Loucy (cell line): Measurements from ENCODE around the gene ARIH2.
A peak's percentile ranks its signal among the peaks of the same experiment; 100 is the strongest.

Source experiments
- H2AFZ ChIP-seq: fragments of 200-600 bp; sonication (generic); 2 replicates; pipeline ENCODE4 v1.6.0; 2016; ENCODE audit warnings: antibody characterized with exemption, mild to moderate bottlenecking, low read length, moderate library complexity
- H3F3A ChIP-seq: fragments of 200-600 bp; 2 replicates; pipeline ENCODE4 v1.6.0; 2016; ENCODE audit warnings: antibody characterized with exemption, low read depth, mild to moderate bottlenecking
- H3K27me3 ChIP-seq: fragments of 200-600 bp; sonication (generic); 2 replicates; pipeline ENCODE4 v1.6.1; 2014; ENCODE audit warnings: low read length, mild to moderate bottlenecking; ENCODE audit not compliant: insufficient read depth, poor library complexity, severe bottlenecking
- H3K36me3 ChIP-seq: fragments of 200-600 bp; sonication (generic); 2 replicates; pipeline ENCODE4 v1.6.1; 2016; ENCODE audit warnings: low read length; ENCODE audit not compliant: insufficient read depth
- H3K4me1 ChIP-seq: fragments of 200-600 bp; sonication (generic); 2 replicates; pipeline ENCODE4 v1.5.1; 2014; ENCODE audit warnings: low read length, mild to moderate bottlenecking; ENCODE audit not compliant: insufficient read depth, poor library complexity, severe bottlenecking
- H3K4me2 ChIP-seq: fragments of 200-600 bp; sonication (generic); 2 replicates; pipeline ENCODE4 v1.6.0; 2014; ENCODE audit warnings: antibody characterized with exemption, low read length, low read depth, mild to moderate bottlenecking; ENCODE audit not compliant: poor library complexity, severe bottlenecking
- H3K4me3 ChIP-seq: fragments of 200-600 bp; sonication (generic); 2 replicates; pipeline ENCODE4 v1.5.1; 2014; ENCODE audit warnings: low read length, mild to moderate bottlenecking, mixed read lengths; ENCODE audit not compliant: poor library complexity, severe bottlenecking
- H3K79me2 ChIP-seq: fragments of 200-600 bp; sonication (generic); 2 replicates; pipeline ENCODE4 v1.6.1; 2014; ENCODE audit warnings: low read length; ENCODE audit not compliant: insufficient read depth
- H3K9ac ChIP-seq: fragments of 200-600 bp; sonication (generic); 2 replicates; pipeline ENCODE4 v1.6.0; 2014; ENCODE audit warnings: mild to moderate bottlenecking, low read depth, low read length, moderate library complexity; ENCODE audit not compliant: poor library complexity, severe bottlenecking
- H3K9me2 ChIP-seq: fragments of 200-600 bp; sonication (generic); replicated peaks from 2 replicates; pipeline ENCODE4 v1.6.1; 2016; ENCODE audit warnings: low read depth, low read length, mixed read lengths
- H3K9me3 ChIP-seq: fragments of 200-600 bp; sonication (generic); 2 replicates; pipeline ENCODE4 v1.6.1; 2014; ENCODE audit warnings: mild to moderate bottlenecking, antibody characterized with exemption, low read length, low read depth; ENCODE audit not compliant: insufficient read depth
- H4K20me1 ChIP-seq: fragments of 200-600 bp; sonication (generic); 2 replicates; pipeline ENCODE4 v1.6.0; 2014; ENCODE audit warnings: antibody characterized with exemption, low read length, mild to moderate bottlenecking; ENCODE audit not compliant: insufficient read depth, poor library complexity, severe bottlenecking
- CTCF ChIP-seq: fragments of 200-600 bp; sonication (generic); conservative IDR thresholded peaks from 2 replicates; pipeline ENCODE4 v1.5.1; 2014; ENCODE audit warnings: mild to moderate bottlenecking, antibody characterized with exemption, low read length
- EZH2phosphoT487 ChIP-seq: fragments of 200-600 bp; IDR thresholded peaks from 2 replicates; pipeline ENCODE4 v1.6.1; 2018; ENCODE audit warnings: antibody characterized with exemption, mild to moderate bottlenecking, moderate library complexity, borderline replicate concordance

The ARIH2 gene

GRCh38 chr3:48991851-48992545, 73.4 kb downstream of the ARIH2 start:
- no peaks in the 10 kb centered on the region for H4K20me1 ChIP-seq
- TF ChIP-seq CTCF (no peak), EZH2phosphoT487 (no peak)
- no peaks in the 10 kb centered on the region for H3K9me2 ChIP-seq
- H3K79me2 ChIP-seq: peaks cover 23% of the 10 kb centered on the region
- no peaks in the 10 kb centered on the region for H3K9me3 ChIP-seq
- no peaks in the 10 kb centered on the region for H3K27me3 ChIP-seq
- no peak overlapping the region for H2AFZ ChIP-seq
- H3K36me3 ChIP-seq: no peaks in the 10 kb centered on the region
- peak overlapping the region; percentile 78 for H3K4me2 ChIP-seq
- H3F3A ChIP-seq: no peaks in the 10 kb centered on the region
- no peaks in the 10 kb centered on the region for H3K4me1 ChIP-seq
- peak overlapping the region; percentile 75 for H3K9ac ChIP-seq
- H3K4me3 ChIP-seq: peak overlapping the region; percentile 76

GRCh38 chr3:48993834-48994233, 75.2 kb downstream of the ARIH2 start:
- Histone ChIP-seq H3K9ac (no peak overlapping the region), H3K9me3 (no peaks in the 10 kb centered on the region), H3K4me2 (peak overlapping the region; percentile 45), H3K4me1 (no peaks in the 10 kb centered on the region), H3K79me2 (peaks cover 23% of the 10 kb centered on the region), H3K9me2 (no peaks in the 10 kb centered on the region), H4K20me1 (no peaks in the 10 kb centered on the region), H3K27me3 (no peaks in the 10 kb centered on the region), H3K4me3 (no peak overlapping the region), H3F3A (no peaks in the 10 kb centered on the region), H2AFZ (no peak overlapping the region), H3K36me3 (no peaks in the 10 kb centered on the region)
- TF ChIP-seq EZH2phosphoT487 (no peak), CTCF (no peak)

GRCh38 chr3:48996640-48997039, 78.0 kb downstream of the ARIH2 start:
- Histone ChIP-seq H3K79me2 (peaks cover 8% of the 10 kb centered on the region; the same call in 1 of the 2 replicates), H3F3A (no peaks in the 10 kb centered on the region), H3K36me3 (no peaks in the 10 kb centered on the region), H3K9me3 (no peaks in the 10 kb centered on the region), H3K4me2 (no peak overlapping the region), H3K4me1 (no peaks in the 10 kb centered on the region), H4K20me1 (no peaks in the 10 kb centered on the region), H3K4me3 (no peak overlapping the region), H3K9me2 (no peaks in the 10 kb centered on the region), H2AFZ (no peak overlapping the region), H3K27me3 (no peaks in the 10 kb centered on the region), H3K9ac (no peak overlapping the region)
- TF ChIP-seq CTCF (no peak), EZH2phosphoT487 (no peak)
